ENCODE results near the gene ROR2.

Gene ROR2

DNA sequence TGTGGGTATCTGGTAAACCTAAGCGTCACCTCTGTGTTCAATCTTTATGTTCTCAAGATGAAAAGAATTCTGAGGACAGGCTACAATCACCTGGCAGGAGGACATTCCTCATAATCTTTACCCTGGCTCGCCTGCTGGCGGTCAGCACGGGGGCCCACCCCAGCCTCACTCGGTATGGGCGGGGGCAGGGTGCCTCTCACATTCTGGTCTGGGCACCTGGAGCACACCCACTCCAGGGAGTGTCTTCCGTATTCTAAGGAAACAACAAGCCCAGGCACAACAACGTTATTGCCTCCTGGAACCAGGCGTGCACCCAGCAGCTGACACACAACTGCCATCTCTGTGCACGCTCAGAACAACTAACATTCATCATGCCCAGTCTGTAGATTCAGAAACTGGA lies 179.8 kb downstream of the ROR2 start:
- Histone ChIP-seq H3K4me1 (ENCODE audit: insufficient read depth, low read length, poor library complexity, severe bottlenecking) (no peaks in the 10 kb centered on the region), H3K9me3 (ENCODE audit: insufficient read depth, low read depth, low read length) (no peaks in the 10 kb centered on the region), H3K79me2 (ENCODE audit: insufficient read depth, low read length) (no peaks in the 10 kb centered on the region), H3K27me3 (ENCODE audit: insufficient read depth, low read length, poor library complexity, severe bottlenecking) (no peaks in the 10 kb centered on the region), H3K4me2 (ENCODE audit: low read depth, low read length, poor library complexity, severe bottlenecking) (no peak overlapping the region), H3K9me2 (replicated peaks; ENCODE audit: low read depth, low read length) (no peaks in the 10 kb centered on the region), H3K9ac (ENCODE audit: low read depth, low read length, poor library complexity, severe bottlenecking) (no peak overlapping the region), H2AFZ (ENCODE audit: low read length) (no peak overlapping the region), H3K36me3 (ENCODE audit: insufficient read depth, low read length) (no peaks in the 10 kb centered on the region), H3F3A (ENCODE audit: low read depth) (no peaks in the 10 kb centered on the region), H3K4me3 (ENCODE audit: low read length, poor library complexity, severe bottlenecking) (no peak overlapping the region), H4K20me1 (ENCODE audit: insufficient read depth, low read length, poor library complexity, severe bottlenecking) (no peaks in the 10 kb centered on the region)
- no peak for TF ChIP-seq EZH2phosphoT487 (IDR thresholded peaks at IDR 0.05; ENCODE audit: borderline replicate concordance)
- TF ChIP-seq, protein P1, sequence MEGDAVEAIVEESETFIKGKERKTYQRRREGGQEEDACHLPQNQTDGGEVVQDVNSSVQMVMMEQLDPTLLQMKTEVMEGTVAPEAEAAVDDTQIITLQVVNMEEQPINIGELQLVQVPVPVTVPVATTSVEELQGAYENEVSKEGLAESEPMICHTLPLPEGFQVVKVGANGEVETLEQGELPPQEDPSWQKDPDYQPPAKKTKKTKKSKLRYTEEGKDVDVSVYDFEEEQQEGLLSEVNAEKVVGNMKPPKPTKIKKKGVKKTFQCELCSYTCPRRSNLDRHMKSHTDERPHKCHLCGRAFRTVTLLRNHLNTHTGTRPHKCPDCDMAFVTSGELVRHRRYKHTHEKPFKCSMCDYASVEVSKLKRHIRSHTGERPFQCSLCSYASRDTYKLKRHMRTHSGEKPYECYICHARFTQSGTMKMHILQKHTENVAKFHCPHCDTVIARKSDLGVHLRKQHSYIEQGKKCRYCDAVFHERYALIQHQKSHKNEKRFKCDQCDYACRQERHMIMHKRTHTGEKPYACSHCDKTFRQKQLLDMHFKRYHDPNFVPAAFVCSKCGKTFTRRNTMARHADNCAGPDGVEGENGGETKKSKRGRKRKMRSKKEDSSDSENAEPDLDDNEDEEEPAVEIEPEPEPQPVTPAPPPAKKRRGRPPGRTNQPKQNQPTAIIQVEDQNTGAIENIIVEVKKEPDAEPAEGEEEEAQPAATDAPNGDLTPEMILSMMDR (conservative IDR thresholded peaks at IDR 0.05; ENCODE audit: low read length): no peak

DNA sequence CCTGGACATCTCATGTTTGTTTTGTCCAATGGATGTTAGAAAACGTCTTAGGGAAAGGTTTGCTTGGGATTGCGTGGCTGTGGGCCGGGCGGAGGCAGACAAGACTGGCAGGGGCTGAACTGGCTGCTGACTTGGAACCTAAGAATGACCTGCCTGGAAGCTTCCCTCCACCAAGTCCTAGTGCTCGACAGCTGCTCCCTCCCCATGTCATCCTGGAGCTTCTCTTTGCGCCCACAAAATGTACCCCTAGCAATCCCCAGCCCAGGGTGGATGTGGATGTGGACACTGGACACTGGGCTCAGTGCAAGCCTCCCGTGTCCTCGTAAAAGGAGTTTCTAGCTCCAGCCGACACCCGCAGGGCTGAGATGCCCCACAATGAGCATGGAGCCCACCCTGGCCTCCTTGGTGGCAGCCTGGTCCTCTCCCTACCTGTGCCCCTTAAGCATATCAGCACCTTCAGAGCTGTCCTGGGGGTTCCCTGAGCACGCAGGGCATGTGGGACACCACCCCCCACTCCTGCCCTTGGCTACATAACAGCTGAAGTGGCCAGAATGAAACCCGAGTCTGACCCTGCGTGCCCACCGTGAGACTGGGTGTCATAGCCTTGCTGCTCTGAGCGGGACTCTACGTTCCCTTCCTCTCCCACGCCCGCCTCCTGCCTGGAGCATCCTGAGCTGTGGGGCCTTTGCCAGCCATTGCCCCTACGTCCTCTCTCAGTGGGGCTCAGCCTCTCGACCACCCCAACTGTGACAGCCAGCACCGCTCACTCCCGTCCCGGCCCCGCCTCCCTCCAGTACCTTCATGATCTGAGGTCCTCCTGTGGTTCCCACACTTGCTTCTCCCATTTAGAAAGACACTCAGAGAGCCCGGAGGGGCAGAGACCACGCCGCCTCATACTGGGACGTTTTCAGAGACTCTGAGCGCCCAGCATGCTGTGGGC lies 180.8 kb downstream of the ROR2 start:
- Histone ChIP-seq H3K79me2 (ENCODE audit: insufficient read depth, low read length) (no peaks in the 10 kb centered on the region), H3K9me2 (replicated peaks; ENCODE audit: low read depth, low read length) (no peaks in the 10 kb centered on the region), H3K27me3 (ENCODE audit: insufficient read depth, low read length, poor library complexity, severe bottlenecking) (no peaks in the 10 kb centered on the region)

DNA sequence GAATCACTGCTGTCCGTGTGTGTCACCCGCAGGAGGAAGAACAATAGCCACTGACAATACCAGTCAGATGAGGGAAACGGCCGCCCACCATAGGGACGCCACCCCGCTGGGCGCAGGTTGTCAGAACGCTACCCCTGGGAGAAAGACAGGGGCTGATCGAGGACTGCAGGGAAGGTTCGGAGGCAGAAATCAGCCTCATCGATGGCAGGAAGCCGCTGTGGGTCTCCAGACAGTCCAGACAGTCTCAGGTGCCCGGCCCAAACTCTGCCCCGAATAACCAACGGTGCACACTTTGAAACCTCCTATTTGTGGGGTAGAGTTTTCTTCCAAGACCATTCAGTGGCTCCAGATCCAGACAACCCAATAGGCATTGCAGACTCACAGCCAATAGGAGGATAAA lies 181.5 kb downstream of the ROR2 start:
- Histone ChIP-seq H4K20me1 (ENCODE audit: insufficient read depth, low read length, poor library complexity, severe bottlenecking) (no peaks in the 10 kb centered on the region), H3K79me2 (ENCODE audit: insufficient read depth, low read length) (no peaks in the 10 kb centered on the region), H3K4me1 (ENCODE audit: insufficient read depth, low read length, poor library complexity, severe bottlenecking) (no peaks in the 10 kb centered on the region), H3K9ac (ENCODE audit: low read depth, low read length, poor library complexity, severe bottlenecking) (no peak overlapping the region), H3K4me2 (ENCODE audit: low read depth, low read length, poor library complexity, severe bottlenecking) (no peak overlapping the region), H3K9me3 (ENCODE audit: insufficient read depth, low read depth, low read length) (no peaks in the 10 kb centered on the region), H3K4me3 (ENCODE audit: low read length, poor library complexity, severe bottlenecking) (no peak overlapping the region), H3F3A (ENCODE audit: low read depth) (no peaks in the 10 kb centered on the region), H3K9me2 (replicated peaks; ENCODE audit: low read depth, low read length) (no peaks in the 10 kb centered on the region), H3K27me3 (ENCODE audit: insufficient read depth, low read length, poor library complexity, severe bottlenecking) (no peaks in the 10 kb centered on the region), H3K36me3 (ENCODE audit: insufficient read depth, low read length) (no peaks in the 10 kb centered on the region), H2AFZ (ENCODE audit: low read length) (no peak overlapping the region)
- TF ChIP-seq EZH2phosphoT487 (IDR thresholded peaks at IDR 0.05; ENCODE audit: borderline replicate concordance): no peak
- TF ChIP-seq, protein P1 (conservative IDR thresholded peaks at IDR 0.05; ENCODE audit: low read length): no peak

More for the DNA sequence above, 180.8 kb downstream of the ROR2 start:
- no peak overlapping the region for H3K4me2 ChIP-seq (ENCODE audit: low read depth, low read length, poor library complexity, severe bottlenecking)
- no peaks in the 10 kb centered on the region for H3K4me1 ChIP-seq (ENCODE audit: insufficient read depth, low read length, poor library complexity, severe bottlenecking)
- H3K36me3 ChIP-seq (ENCODE audit: insufficient read depth, low read length): no peaks in the 10 kb centered on the region
- H3K9ac ChIP-seq (ENCODE audit: low read depth, low read length, poor library complexity, severe bottlenecking): no peak overlapping the region
- H3K4me3 ChIP-seq (ENCODE audit: low read length, poor library complexity, severe bottlenecking): no peak overlapping the region
- H2AFZ ChIP-seq (ENCODE audit: low read length): no peak overlapping the region
- no peaks in the 10 kb centered on the region for H3F3A ChIP-seq (ENCODE audit: low read depth)
- no peaks in the 10 kb centered on the region for H3K9me3 ChIP-seq (ENCODE audit: insufficient read depth, low read depth, low read length)
- H4K20me1 ChIP-seq (ENCODE audit: insufficient read depth, low read length, poor library complexity, severe bottlenecking): no peaks in the 10 kb centered on the region
- TF ChIP-seq, protein P1 (conservative IDR thresholded peaks at IDR 0.05; ENCODE audit: low read length): no peak
- TF ChIP-seq EZH2phosphoT487 (IDR thresholded peaks at IDR 0.05; ENCODE audit: borderline replicate concordance): no peak
